GM19193 (cell line): Measurements from ENCODE around the gene UPB1.

Source experiments
- POLR2A ChIP-seq: IDR thresholded peaks from 4 replicates; pipeline ENCODE4 v1.6.1; 2011; ENCODE audit not compliant: insufficient read depth, insufficient read length; ENCODE audit errors: extremely low read depth

Gene UPB1

DNA sequence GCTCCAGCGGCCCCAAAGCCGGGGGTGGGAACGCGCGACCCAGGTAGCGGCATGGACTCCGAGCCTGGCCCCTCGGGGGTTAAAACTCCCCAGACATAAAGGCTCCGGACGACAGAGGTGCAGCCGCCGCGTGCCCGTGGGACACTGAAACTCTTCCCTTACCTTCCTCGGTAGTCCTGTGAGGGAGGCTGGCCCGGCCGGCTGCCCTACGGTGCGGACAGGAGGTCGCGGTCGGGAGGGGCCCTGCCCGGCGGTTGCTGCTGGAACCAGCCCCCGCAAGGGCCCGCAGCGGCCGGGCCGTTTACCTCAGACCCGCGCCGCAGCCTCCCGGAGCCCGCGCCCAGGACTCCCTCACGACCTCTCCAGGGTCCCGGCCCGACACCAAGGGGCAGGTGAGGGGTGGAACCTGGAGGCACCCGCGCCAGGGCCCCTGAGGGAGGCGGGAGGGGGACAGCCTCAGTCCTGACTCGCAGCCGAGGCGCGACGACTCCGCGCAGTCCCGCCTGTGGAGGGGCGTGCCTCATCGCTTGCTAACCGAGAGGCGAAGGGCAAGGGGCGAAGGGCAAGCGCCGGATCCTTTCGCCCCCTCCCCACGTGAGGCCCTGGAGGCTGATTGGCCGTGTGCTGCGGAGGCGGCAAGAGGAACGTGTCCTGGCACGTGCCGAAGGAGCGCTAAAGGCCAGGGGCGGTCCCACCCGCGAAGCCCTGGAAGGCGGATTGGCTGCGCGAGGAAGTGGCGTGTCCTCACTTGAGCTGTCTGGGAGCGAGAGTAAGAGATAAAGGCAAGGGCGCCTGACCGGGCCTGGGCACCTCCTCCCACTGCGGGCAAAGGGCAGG is at the start of gene UPB1:
TSS of gene UPB1 (plus strand) at position 805 of the 837 bp plus-strand sequence. CDS start 72 bp downstream, outside the sequence.
- TF ChIP-seq POLR2A = no peak

- no peak for TF ChIP-seq POLR2A
Observed at GRCh38 chr22:24445481-24446259, 49.5 kb upstream of the UPB1 start.

- TF ChIP-seq POLR2A = no peak
Observed at GRCh38 chr22:24446260-24446611, 48.9 kb upstream of the UPB1 start.

- TF ChIP-seq POLR2A = no peak
Observed at GRCh38 chr22:24450610-24451009, 44.5 kb upstream of the UPB1 start.

GRCh38 chr22:24451162-24451561 is 44.0 kb upstream of the UPB1 start:
- TF ChIP-seq POLR2A = no peak

- no peak for TF ChIP-seq POLR2A
Observed at GRCh38 chr22:24453853-24454252, 41.3 kb upstream of the UPB1 start.

DNA sequence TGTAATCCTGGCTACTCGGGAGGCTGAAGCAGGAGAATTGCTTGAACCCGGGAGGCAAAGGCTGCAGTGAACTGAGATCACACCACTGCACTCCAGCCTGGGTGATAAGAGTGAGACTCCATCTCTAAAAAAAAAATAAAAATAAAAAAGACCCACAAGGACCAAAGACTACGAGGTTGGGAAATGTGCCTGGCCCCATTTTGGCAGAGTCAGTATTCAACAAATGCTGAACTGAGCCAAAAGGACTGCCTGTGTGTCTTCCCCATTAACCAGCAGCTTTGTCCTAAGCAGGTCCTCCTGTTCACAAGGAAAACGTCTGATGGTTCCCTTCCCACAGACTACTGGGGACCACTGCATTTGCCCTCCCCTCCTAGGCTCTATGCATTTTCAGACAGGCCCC is 40.1 kb upstream of the UPB1 start:
- no peak for TF ChIP-seq POLR2A

- no peak for TF ChIP-seq POLR2A
Observed at GRCh38 chr22:24455751-24456426, 39.2 kb upstream of the UPB1 start.

- TF ChIP-seq POLR2A = no peak
Observed at GRCh38 chr22:24457894-24458420, 37.2 kb upstream of the UPB1 start.

DNA sequence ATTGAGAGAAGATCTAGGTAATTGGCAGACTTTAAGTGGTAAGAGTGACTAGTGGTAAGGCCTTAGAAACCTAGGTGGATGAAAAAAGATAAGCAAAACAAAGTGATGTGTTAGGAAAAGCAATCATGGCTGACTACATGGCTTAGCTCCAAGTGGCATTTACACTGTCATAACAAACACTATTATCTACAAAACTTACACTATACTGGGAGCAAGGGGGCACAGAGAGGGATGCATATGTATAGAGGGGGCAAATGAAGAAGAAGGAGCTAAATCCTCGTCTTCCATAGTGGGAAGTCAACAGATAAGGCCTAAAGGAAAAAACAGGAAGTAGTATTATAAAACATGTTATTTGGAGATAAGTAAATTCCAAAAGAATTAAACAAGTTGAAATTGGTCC is 35.2 kb upstream of the UPB1 start:
- TF ChIP-seq POLR2A = no peak

DNA sequence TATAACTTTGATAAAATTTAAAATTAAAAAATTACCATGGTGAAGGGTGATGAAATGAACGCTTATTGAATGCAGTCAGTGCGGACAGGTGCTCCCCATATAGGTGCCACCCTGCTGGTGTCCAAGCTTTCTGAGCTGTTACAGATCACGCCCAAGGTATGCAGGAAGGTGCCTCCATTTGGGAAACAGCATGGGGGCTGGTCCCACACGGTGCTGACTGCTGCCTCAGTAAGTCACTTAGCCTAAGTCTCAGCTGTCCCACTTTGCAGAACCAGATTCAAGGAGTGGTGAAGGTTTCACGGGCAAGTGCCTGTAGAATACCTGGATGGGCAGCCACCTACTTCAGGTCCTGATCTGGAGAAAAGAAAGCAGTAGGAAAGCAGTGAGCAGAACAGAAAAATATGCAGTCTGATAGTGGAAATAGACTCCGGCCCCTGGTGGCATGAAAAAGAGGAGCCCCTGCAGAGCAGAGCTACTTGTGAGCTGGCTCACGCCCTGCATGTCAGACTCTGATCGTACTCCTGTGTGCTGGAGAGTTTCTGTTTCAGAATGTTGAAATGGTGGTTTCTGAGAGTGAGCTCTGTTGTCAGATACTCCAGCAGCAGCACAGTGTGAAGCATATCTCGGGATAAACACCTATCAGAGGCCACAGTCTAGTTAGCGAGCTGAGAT is 34.6 kb upstream of the UPB1 start:
- TF ChIP-seq POLR2A = no peak

DNA sequence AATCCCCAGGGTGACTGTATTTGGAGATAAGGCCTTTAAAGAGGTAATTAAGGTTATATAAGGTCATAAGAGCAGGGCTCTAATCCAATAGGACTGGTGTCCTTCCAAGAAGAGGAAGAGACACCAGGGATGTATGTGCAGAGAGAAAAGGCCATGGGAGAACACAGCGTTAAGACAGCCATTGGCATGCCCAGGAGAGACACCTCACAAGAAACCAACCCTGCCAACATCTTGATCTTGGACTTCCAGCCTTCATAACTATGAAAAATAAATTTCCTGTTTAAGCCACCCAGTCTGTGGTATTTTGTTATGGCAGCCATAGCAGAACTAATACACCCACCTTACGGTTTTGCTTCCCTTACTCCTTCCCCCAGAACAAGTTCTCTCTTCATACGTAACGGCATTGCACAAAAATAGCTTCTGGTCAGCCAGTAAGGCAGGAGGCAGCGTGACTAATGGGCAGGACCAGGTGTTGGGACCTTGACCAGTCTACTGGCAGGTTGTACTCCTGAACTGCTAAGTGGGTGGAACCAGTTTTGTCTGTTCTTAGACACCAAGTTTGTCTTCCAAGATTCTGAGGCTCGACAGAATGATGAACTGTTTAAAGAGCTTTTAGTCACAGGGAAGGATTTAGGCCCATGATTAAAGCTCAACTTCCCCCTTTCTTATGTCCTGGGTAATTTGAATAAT is 31.9 kb upstream of the UPB1 start:
- TF ChIP-seq POLR2A = no peak

- no peak for TF ChIP-seq POLR2A
Observed at GRCh38 chr22:24465566-24465965, 29.6 kb upstream of the UPB1 start.

- TF ChIP-seq POLR2A = no peak
Observed at GRCh38 chr22:24465975-24466374, 29.2 kb upstream of the UPB1 start.
